ENCODE results near the gene CFAP73.

DNA sequence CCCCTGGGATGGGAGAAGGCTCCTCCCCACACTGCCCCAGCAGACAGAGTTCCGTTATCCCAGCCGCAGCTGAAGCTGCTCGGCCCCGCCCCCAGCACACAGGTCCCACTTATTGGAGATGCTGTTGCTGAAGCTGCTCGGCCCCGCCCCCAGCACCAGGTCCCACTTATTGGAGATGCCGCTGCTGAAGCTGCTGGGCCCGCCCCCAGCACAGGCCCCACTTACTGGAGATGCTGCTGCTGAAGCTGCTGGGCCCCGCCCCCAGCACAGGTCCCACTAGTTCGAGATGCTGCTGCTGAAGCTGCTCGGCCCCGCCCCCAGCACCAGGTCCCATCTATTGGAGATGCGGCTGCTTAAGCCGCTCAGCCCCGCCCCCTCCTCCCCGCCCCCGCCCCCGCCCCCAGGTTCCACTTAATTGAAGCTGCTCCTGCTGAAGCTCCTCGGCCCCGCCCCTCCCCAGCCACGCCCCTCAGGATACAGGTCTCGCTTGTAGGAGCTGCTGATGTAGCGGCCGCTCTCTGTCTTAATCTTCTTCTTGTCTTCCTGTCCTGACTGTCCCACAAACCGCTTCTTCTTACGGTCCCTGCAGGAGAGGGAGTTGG lies 12.0 kb downstream of the CFAP73 start:
- TF ChIP-seq, protein P1, sequence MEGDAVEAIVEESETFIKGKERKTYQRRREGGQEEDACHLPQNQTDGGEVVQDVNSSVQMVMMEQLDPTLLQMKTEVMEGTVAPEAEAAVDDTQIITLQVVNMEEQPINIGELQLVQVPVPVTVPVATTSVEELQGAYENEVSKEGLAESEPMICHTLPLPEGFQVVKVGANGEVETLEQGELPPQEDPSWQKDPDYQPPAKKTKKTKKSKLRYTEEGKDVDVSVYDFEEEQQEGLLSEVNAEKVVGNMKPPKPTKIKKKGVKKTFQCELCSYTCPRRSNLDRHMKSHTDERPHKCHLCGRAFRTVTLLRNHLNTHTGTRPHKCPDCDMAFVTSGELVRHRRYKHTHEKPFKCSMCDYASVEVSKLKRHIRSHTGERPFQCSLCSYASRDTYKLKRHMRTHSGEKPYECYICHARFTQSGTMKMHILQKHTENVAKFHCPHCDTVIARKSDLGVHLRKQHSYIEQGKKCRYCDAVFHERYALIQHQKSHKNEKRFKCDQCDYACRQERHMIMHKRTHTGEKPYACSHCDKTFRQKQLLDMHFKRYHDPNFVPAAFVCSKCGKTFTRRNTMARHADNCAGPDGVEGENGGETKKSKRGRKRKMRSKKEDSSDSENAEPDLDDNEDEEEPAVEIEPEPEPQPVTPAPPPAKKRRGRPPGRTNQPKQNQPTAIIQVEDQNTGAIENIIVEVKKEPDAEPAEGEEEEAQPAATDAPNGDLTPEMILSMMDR (IDR thresholded peaks at IDR 0.05 in 8 of 11, conservative IDR thresholded peaks at IDR 0.05 in 3 of 11): no peak
- no peak for TF ChIP-seq POLR2A (IDR thresholded peaks at IDR 0.05)
- TF ChIP-seq POLR2AphosphoS5 (IDR thresholded peaks at IDR 0.05): no peak
